ENCODE measurements around the gene HTR3B. TPM values are rescaled to one million over a fixed set of nuclear protein-coding genes. Genes with fewer than 3 reads are reported as not detected.

HTR3B gene, protein sequence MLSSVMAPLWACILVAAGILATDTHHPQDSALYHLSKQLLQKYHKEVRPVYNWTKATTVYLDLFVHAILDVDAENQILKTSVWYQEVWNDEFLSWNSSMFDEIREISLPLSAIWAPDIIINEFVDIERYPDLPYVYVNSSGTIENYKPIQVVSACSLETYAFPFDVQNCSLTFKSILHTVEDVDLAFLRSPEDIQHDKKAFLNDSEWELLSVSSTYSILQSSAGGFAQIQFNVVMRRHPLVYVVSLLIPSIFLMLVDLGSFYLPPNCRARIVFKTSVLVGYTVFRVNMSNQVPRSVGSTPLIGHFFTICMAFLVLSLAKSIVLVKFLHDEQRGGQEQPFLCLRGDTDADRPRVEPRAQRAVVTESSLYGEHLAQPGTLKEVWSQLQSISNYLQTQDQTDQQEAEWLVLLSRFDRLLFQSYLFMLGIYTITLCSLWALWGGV
- total RNA-seq (not detected), polyA plus RNA-seq (ENCODE audit: insufficient read depth in 1 of 8, insufficient read length in 8 of 8, low replicate concordance in 1 of 8) (under 1 TPM in 4 of 8 donors, not detected in 4; 0.13 to 0.19 (median 0.15) TPM)
- long read RNA-seq, donor 1 = 0 reads
- long read RNA-seq, donor 2 = 0 reads
- long read RNA-seq, donor 3 = 0 reads
- long read RNA-seq, donor 4 = 0 reads
- long read RNA-seq, donor 5 = 0 reads
- long read RNA-seq, donor 6 = 0 reads
- long read RNA-seq, donor 7 = 0 reads
- long read RNA-seq, donor 8 = 0 reads
- long read RNA-seq, donor 9 = 0 reads
- long read RNA-seq, donor 10 = 0 reads
- long read RNA-seq, donor 11 = 0 reads

DNA sequence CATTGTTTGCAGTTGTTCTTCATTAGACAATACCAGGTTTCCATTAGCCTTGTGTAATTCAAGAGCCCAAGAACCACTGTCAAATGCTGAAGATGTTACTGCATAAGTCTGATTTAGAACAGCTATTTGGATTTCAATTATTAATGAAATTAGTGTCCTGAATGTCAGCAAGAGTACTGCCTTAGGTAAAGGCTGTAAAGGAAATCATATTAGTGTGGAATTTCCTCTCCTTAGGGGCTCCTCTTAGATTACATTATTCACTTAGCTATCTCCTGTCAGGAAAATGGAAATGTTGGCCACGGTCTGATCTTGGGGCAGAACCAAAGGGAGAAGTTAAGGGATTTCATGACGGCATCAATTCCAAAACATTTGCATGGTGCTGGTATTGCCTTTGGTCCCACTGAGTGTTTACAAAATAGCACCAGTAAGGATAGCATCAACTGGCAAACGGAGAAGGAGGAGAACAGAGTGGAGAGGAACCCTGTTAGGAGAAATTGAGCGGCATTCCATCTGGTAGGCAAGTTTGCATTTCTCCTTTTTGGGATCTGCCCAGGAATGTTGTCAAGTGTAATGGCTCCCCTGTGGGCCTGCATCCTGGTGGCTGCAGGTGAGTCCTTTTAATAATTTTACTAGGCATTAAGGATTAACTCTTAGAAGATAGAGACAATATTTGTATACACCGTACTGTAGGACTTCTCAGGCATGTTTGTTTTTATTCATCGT lies at the start of gene HTR3B:
TSS of gene HTR3B (plus strand) at position 418 of the 723 bp plus-strand sequence. CDS start at position 556, 138 bp downstream.
- WGBS (ENCODE audit: insufficient coverage) = 50% methylated on average over 3 of the region's 6 CpGs

DNA sequence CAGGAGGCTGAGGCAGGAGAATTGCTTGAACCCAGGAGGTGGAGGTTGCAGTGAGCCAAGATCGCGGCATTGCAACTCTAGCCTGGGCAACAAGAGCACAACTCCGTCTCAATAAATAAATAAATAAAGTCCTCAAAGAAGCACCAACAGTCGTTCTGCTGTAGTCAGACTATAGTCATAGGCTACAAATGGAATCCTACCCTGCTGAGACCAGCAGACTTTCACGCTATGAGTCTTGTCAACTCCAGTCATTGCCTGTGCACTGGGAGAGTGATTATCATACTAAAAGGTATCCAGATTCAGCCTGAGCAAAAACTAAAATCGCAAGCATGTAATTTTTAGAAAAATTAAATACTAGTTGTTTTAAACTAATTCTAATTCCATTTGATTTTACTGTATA lies 48.8 kb upstream of the HTR3B start:
- H3K4me3 ChIP-seq (ENCODE audit: low read length) = no peak overlapping the region
- no peak overlapping the region for H3K27ac ChIP-seq (ENCODE audit: low read length)
- no peak for DNase-seq
- no peaks in the 10 kb centered on the region for H3K27me3 ChIP-seq (ENCODE audit: control insufficient read depth, insufficient read depth, low read length)
- peaks cover 3% of the 10 kb centered on the region for H3K4me1 ChIP-seq (ENCODE audit: control insufficient read depth, insufficient read depth, low read length)
- no CpG with 5 or more reads among the region's 6 CpGs for WGBS (ENCODE audit: insufficient coverage)
- peaks cover 15% of the 10 kb centered on the region for H3K36me3 ChIP-seq (ENCODE audit: control insufficient read depth, insufficient read depth, low read length)
- H3K9me3 ChIP-seq (replicated peaks; ENCODE audit: control insufficient read depth, low read depth, low read length) = no peaks in the 10 kb centered on the region

More for the DNA sequence above, at the start of gene HTR3B:
- Histone ChIP-seq H3K9me3 (replicated peaks; ENCODE audit: control insufficient read depth, low read depth, low read length) (no peaks in the 10 kb centered on the region), H3K36me3 (ENCODE audit: control insufficient read depth, insufficient read depth, low read length) (no peaks in the 10 kb centered on the region), H3K4me1 (ENCODE audit: control insufficient read depth, insufficient read depth, low read length) (no peaks in the 10 kb centered on the region), H3K4me3 (ENCODE audit: low read length) (no peak within 1 kb of the TSS), H3K27me3 (ENCODE audit: control insufficient read depth, insufficient read depth, low read length) (peaks cover 17% of the 10 kb centered on the region), H3K27ac (ENCODE audit: low read length) (no peak within 1 kb of the TSS)
- no peak for DNase-seq

DNA sequence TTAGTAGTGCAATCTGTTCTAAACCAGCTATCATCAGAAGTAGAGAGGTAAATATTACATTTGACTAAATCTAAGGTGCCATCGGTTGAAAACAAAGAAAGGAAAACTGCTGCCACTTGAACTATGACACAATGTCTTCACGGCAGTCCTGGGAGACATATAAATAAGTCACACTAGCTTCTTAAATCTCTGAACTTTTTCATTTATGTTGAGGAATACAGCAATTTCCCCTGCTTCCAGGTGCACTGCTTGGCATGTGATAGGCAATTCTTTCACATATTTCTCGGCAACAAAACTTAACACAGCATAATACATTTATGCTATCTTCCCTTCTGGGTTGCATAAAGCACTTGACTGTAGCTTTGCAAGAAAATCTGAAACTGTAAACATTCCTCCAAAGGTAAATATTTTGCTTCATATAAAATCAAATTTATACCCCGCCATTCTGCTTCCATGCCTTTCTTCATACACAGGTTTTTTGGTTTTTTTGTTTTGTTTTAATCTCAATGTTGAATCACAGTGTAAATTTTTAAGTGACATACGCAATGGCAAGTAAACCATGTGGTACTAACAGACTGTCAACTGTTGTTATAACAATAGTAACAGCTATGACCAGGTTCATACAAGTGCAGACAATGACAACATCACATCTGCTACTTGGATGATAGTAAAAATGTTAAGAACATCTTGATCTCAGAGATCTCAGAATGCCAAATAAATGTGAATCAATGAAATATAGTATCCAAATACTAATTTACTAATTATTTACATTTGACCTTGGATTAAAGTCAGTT lies 47.4 kb upstream of the HTR3B start:
- WGBS (ENCODE audit: insufficient coverage) = 60% methylated on average over 1 of the region's 5 CpGs
- Histone ChIP-seq H3K27me3 (ENCODE audit: control insufficient read depth, insufficient read depth, low read length) (no peaks in the 10 kb centered on the region), H3K27ac (ENCODE audit: low read length) (no peak overlapping the region), H3K9me3 (replicated peaks; ENCODE audit: control insufficient read depth, low read depth, low read length) (no peaks in the 10 kb centered on the region), H3K4me3 (ENCODE audit: low read length) (no peak overlapping the region), H3K36me3 (ENCODE audit: control insufficient read depth, insufficient read depth, low read length) (peaks cover 5% of the 10 kb centered on the region), H3K4me1 (ENCODE audit: control insufficient read depth, insufficient read depth, low read length) (peaks cover 3% of the 10 kb centered on the region)
- no peak for DNase-seq

DNA sequence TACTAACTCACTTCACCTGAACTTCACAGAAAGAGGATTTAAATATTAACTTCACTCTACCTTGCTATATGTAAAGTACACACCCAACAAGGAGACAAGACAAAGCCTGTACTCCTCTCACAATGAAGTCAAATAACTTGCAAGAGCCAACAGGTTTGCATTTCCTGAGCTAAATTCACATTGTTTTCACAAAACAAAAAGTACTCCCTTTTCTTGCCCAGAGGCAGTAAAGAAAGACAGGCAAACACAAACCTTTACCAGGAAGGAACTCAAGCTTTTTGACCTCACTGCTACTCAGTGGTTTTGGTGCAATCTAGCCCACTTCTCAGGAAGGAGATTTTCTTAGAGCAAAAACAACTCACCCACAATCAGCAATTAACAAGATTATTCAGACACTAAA lies 44.9 kb upstream of the HTR3B start:
- Histone ChIP-seq H3K4me3 (ENCODE audit: low read length) (no peak overlapping the region), H3K27ac (ENCODE audit: low read length) (no peak overlapping the region), H3K27me3 (ENCODE audit: control insufficient read depth, insufficient read depth, low read length) (no peaks in the 10 kb centered on the region), H3K9me3 (replicated peaks; ENCODE audit: control insufficient read depth, low read depth, low read length) (no peaks in the 10 kb centered on the region), H3K36me3 (ENCODE audit: control insufficient read depth, insufficient read depth, low read length) (no peaks in the 10 kb centered on the region), H3K4me1 (ENCODE audit: control insufficient read depth, insufficient read depth, low read length) (no peaks in the 10 kb centered on the region)
- no peak for DNase-seq

DNA sequence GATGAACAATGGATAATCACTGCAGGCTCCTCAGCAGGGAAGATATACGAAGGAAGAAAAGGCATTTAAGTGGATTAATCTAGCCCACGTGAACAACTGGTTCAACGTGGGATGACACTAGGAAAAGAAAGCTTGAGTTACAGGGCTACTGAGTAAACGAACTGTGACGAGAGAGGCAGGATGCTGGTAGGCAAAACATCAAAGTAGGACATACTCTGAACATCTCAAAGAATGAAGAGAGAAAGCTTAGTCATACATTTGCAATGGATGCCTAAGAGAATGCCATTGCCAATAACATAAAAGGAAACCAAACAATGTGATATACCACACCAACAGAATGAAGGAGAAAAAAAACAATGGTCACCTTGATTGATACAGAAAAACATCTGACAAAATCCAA lies 42.2 kb upstream of the HTR3B start:
- no peak for DNase-seq
- peaks cover 6% of the 10 kb centered on the region for H3K36me3 ChIP-seq (ENCODE audit: control insufficient read depth, insufficient read depth, low read length)
- H3K9me3 ChIP-seq (replicated peaks; ENCODE audit: control insufficient read depth, low read depth, low read length) = no peaks in the 10 kb centered on the region
- H3K4me1 ChIP-seq (ENCODE audit: control insufficient read depth, insufficient read depth, low read length) = no peaks in the 10 kb centered on the region
- no peak overlapping the region for H3K4me3 ChIP-seq (ENCODE audit: low read length)
- H3K27me3 ChIP-seq (ENCODE audit: control insufficient read depth, insufficient read depth, low read length) = no peaks in the 10 kb centered on the region
- H3K27ac ChIP-seq (ENCODE audit: low read length) = no peak overlapping the region
- WGBS (ENCODE audit: insufficient coverage) = 42% methylated on average over 3 of the region's 5 CpGs

DNA sequence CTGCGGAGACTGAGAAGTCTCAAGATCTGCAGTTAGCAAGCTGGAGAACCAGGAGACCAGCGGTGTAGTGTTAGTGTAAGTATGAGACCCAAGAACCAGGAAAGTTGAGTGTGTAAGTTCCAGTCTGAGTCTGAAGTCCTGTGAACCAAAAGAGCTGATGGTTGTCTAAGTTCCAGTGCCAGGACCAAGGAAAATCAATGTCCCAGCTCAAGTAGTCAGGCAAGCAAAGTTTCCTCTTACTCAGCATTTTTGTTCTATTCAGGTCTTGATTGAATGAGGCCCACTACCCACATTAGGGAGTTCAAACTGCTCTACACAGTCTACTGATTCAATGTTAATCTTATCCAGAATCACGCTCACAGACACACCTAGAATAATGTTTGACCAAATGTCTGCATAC lies 40.2 kb upstream of the HTR3B start:
- no peak overlapping the region for H3K27ac ChIP-seq (ENCODE audit: low read length)
- H3K36me3 ChIP-seq (ENCODE audit: control insufficient read depth, insufficient read depth, low read length) = peaks cover 12% of the 10 kb centered on the region
- H3K27me3 ChIP-seq (ENCODE audit: control insufficient read depth, insufficient read depth, low read length) = no peaks in the 10 kb centered on the region
- DNase-seq = no peak
- 100% methylated on average over 2 of the region's 3 CpGs for WGBS (ENCODE audit: insufficient coverage)
- no peaks in the 10 kb centered on the region for H3K9me3 ChIP-seq (replicated peaks; ENCODE audit: control insufficient read depth, low read depth, low read length)
- H3K4me3 ChIP-seq (ENCODE audit: low read length) = no peak overlapping the region
- H3K4me1 ChIP-seq (ENCODE audit: control insufficient read depth, insufficient read depth, low read length) = no peaks in the 10 kb centered on the region

DNA sequence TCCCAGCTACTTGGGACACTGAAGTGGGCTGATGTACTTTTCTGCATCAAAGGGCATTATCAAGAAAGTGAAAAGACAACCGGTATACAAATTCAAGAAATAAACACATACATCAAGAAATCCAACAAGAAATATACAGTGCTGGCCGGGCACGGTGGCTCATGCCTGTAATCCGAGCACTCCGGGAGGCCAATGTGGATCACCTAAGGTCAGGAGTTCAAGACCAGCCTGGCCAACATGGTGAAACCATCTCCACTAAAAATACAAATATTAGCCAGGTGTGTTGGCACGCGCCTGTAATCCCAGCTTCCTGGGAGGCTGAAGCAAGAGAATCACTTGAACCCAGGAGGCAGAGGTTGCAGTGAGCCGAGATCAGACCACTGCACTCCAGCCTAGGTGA lies 38.7 kb upstream of the HTR3B start:
- H3K9me3 ChIP-seq (replicated peaks; ENCODE audit: control insufficient read depth, low read depth, low read length) = no peaks in the 10 kb centered on the region
- WGBS (ENCODE audit: insufficient coverage) = 100% methylated on average over 3 of the region's 8 CpGs
- no peak for DNase-seq
- peaks cover 12% of the 10 kb centered on the region for H3K36me3 ChIP-seq (ENCODE audit: control insufficient read depth, insufficient read depth, low read length)
- H3K27ac ChIP-seq (ENCODE audit: low read length) = no peak overlapping the region
- no peak overlapping the region for H3K4me3 ChIP-seq (ENCODE audit: low read length)
- H3K27me3 ChIP-seq (ENCODE audit: control insufficient read depth, insufficient read depth, low read length) = no peaks in the 10 kb centered on the region
- no peaks in the 10 kb centered on the region for H3K4me1 ChIP-seq (ENCODE audit: control insufficient read depth, insufficient read depth, low read length)

DNA sequence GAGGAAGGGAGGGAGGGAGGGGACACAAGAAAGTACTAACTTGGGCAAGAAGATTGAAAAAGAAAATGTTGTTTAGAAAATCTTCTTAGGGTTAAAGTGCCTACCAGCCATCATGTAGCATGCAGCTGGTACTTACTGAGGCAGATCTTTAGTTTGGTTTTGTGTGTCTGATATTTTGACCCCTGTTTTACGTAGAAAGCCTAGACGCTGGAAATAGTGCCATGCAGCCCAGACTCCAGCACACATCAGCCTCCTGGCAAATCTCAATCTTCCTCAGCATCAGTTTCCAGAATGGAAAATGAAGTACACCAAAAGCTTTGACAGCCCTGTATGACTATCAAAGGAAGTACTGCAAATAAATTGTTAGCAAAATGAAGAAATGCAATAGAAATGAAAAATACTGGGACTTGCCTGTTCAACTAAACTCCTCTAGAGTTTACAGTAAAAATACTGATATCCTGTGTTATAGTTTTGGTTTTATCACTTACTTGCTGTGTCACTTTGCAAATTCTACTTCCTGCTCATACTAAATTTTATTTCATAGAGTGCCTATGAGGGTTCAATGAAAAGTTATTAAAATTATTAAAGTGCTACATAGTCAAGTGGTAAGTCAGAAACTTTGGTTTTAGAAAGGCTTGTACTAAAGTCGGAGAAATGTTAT lies 36.6 kb upstream of the HTR3B start:
- DNase-seq = no peak
- no CpG with 5 or more reads among the region's 3 CpGs for WGBS (ENCODE audit: insufficient coverage)
- Histone ChIP-seq H3K27me3 (ENCODE audit: control insufficient read depth, insufficient read depth, low read length) (no peaks in the 10 kb centered on the region), H3K36me3 (ENCODE audit: control insufficient read depth, insufficient read depth, low read length) (peaks cover 12% of the 10 kb centered on the region), H3K9me3 (replicated peaks; ENCODE audit: control insufficient read depth, low read depth, low read length) (no peaks in the 10 kb centered on the region), H3K4me3 (ENCODE audit: low read length) (no peak overlapping the region), H3K4me1 (ENCODE audit: control insufficient read depth, insufficient read depth, low read length) (peaks cover 4% of the 10 kb centered on the region), H3K27ac (ENCODE audit: low read length) (no peak overlapping the region)

DNA sequence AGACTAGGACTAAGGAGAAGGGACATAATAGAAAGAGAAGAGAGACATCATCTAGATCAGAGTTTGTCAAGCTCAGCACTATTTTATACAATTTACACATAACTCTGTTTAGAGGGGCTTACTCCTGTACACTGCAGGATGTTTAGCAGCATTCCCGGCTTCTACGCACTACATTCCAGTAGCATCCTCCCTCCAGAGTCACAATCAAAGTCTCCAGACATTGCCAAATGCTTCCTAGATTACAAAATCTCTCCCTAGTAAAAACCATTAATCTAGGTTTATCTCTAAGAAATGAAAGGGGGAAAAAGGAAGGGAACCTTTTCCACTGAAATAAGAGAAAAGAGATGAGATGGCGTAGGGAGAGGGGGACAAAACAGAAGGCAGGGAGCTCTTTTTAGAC lies 33.3 kb upstream of the HTR3B start:
- no peak for DNase-seq
- no peak overlapping the region for H3K4me3 ChIP-seq (ENCODE audit: low read length)

More for the DNA sequence above, 33.3 kb upstream of the HTR3B start:
- Histone ChIP-seq H3K4me1 (ENCODE audit: control insufficient read depth, insufficient read depth, low read length) (peaks cover 7% of the 10 kb centered on the region), H3K27me3 (ENCODE audit: control insufficient read depth, insufficient read depth, low read length) (no peaks in the 10 kb centered on the region), H3K36me3 (ENCODE audit: control insufficient read depth, insufficient read depth, low read length) (peaks cover 9% of the 10 kb centered on the region), H3K27ac (ENCODE audit: low read length) (no peak overlapping the region), H3K9me3 (replicated peaks; ENCODE audit: control insufficient read depth, low read depth, low read length) (no peaks in the 10 kb centered on the region)
- 100% methylated on average over 1 of the region's 3 CpGs for WGBS (ENCODE audit: insufficient coverage)
